CD4-positive, CD25-positive, alpha-beta regulatory T cell (primary cell): ENCODE data around the gene FAM117A. TPM values are rescaled to one million over a fixed set of nuclear protein-coding genes. Genes with fewer than 3 reads are reported as not detected.

Source experiments
- ATAC-seq, 2 donors: fragments of 150-1000 bp; cut with Tn5 transposase; one replicate each; pipeline ENCODE4 v1.10.0; 2021; ENCODE audit warnings: low read depth in 2 of 2, moderate number of reproducible peaks in 2 of 2, moderate library complexity in 1 of 2
- DNase-seq, 3 donors: peaks; one replicate each; pipeline versions ENCODE4 v3.0.0 to v3.0.0-alpha.2; 2012 to 2022; ENCODE audit warnings: mixed read lengths in 1 of 3
- H3K27ac ChIP-seq: one replicate; pipeline ENCODE4 v1.7.0; 2013; ENCODE audit warnings: mild to moderate bottlenecking, low read length; ENCODE audit not compliant: insufficient read depth, poor library complexity, severe bottlenecking
- H3K27me3 ChIP-seq: one replicate; pipeline ENCODE4 v1.7.0; 2013; ENCODE audit warnings: low read length; ENCODE audit not compliant: control insufficient read depth, insufficient read depth
- H3K36me3 ChIP-seq: one replicate; pipeline ENCODE4 v1.7.0; 2013; ENCODE audit warnings: mild to moderate bottlenecking, low read length, moderate library complexity; ENCODE audit not compliant: control insufficient read depth, insufficient read depth
- H3K4me1 ChIP-seq: 2 replicates; pipeline ENCODE4 v1.7.0; 2013; ENCODE audit warnings: mild to moderate bottlenecking, low read length; ENCODE audit not compliant: insufficient read depth, control insufficient read depth, poor library complexity, severe bottlenecking
- H3K4me3 ChIP-seq: one replicate; pipeline ENCODE4 v1.7.0; 2013; ENCODE audit warnings: low read depth, mild to moderate bottlenecking, low read length, moderate library complexity
- H3K9me3 ChIP-seq, 2 experiments: 1 replicate in 1 of 2; 2 replicates in 1 of 2; pipeline ENCODE4 v1.7.0; 2013; ENCODE audit warnings: low read length in 2 of 2, mild to moderate bottlenecking in 1 of 2, moderate library complexity in 1 of 2; ENCODE audit not compliant: control insufficient read depth in 2 of 2
- H3K27ac Mint-ChIP-seq, 3 donors: one replicate each; pipeline ENCODE4 v1.8.0; 2020 to 2022; ENCODE audit warnings: mild to moderate bottlenecking in 3 of 3, mixed read lengths in 3 of 3, moderate library complexity in 2 of 3
- H3K27me3 Mint-ChIP-seq: one replicate; pipeline ENCODE4 v1.8.0; 2022; ENCODE audit warnings: mild to moderate bottlenecking, mixed read lengths
- H3K36me3 Mint-ChIP-seq: one replicate; pipeline ENCODE4 v1.8.0; 2020; ENCODE audit warnings: mixed read lengths
- H3K4me1 Mint-ChIP-seq, 4 donors: one replicate each; pipeline ENCODE4 v1.8.0; 2020 to 2022; ENCODE audit warnings: mixed read lengths in 4 of 4, mild to moderate bottlenecking in 1 of 4
- H3K4me3 Mint-ChIP-seq, 4 donors: one replicate each; pipeline ENCODE4 v1.8.0; 2020 to 2022; ENCODE audit warnings: mild to moderate bottlenecking in 4 of 4, mixed read lengths in 4 of 4, moderate library complexity in 3 of 4
- H3K9me3 Mint-ChIP-seq, 7 donors: one replicate each; pipeline ENCODE4 v1.8.0; 2020 to 2022; ENCODE audit warnings: mixed read lengths in 7 of 7, mild to moderate bottlenecking in 3 of 7, moderate library complexity in 2 of 7
- polyA plus RNA-seq, 4 donors: library from polyadenylated mRNA; unstranded; fragments of 300-500 nt; fragmentation: Illumina TruSeq; gene quantifications; one replicate each; pipeline ENCODE4 v1.2.3, GENCODE V29; 2021
- total RNA-seq: library from RNA; stranded (reverse); gene quantifications from one replicate; pipeline ENCODE4 v1.2.3, GENCODE V29; 2022

The FAM117A gene
- total and polyA plus RNA-seq, 5 donors from 2014 or later, result 49.0 to 83.3 (median 67.0) TPM

DNA sequence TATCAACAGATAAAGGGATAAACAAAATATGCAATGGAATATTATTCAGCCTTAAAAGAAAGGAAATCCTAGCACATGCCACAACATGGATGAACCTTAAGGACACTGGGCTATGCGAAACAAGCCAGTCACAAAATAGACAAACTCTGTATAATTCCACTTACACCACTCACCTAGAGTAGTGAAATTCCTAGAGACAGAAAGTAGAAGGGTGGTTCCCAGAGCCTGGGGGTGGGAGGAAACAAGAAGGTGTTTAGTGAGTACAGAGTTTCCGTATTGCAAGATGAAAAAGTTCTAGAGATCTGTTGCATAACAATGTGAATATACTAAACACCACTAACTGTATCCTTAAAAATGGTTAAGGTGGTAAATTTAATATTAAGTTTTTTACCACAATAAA, 96.1 kb downstream of the FAM117A start:
- peaks cover 9% of the 10 kb centered on the region for H3K36me3 Mint-ChIP-seq
- Histone ChIP-seq H3K9me3 (no peaks in the 10 kb centered on the region), H3K36me3 (peaks cover 4% of the 10 kb centered on the region), H3K4me1 (peaks cover 26% of the 10 kb centered on the region), H3K4me3 (no peak overlapping the region), H3K27ac (no peak overlapping the region), H3K27me3 (no peaks in the 10 kb centered on the region)
- H3K4me3 Mint-ChIP-seq, result peak overlapping the region in 2 of 4 donors; percentile 29 to 57
- peaks cover 23 to 63% (median 50%) of the 10 kb centered on the region in 4 donors for H3K4me1 Mint-ChIP-seq
- no peak for DNase-seq
- H3K27ac Mint-ChIP-seq, result peak overlapping the region in 1 of 3 donors; percentile 8
- no peaks in the 10 kb centered on the region for H3K9me3 Mint-ChIP-seq
- H3K27me3 Mint-ChIP-seq, result no peaks in the 10 kb centered on the region
- no peak for ATAC-seq

- H3K36me3 Mint-ChIP-seq, result peaks cover 19% of the 10 kb centered on the region
- H3K9me3 ChIP-seq, result no peaks in the 10 kb centered on the region
- H3K4me1 Mint-ChIP-seq, result peaks cover 25 to 52% (median 37%) of the 10 kb centered on the region in 4 donors
- H3K27me3 Mint-ChIP-seq, result no peaks in the 10 kb centered on the region
- H3K27ac ChIP-seq, result no peak overlapping the region
- H3K36me3 ChIP-seq, result peaks cover 6% of the 10 kb centered on the region
- H3K4me3 ChIP-seq, result no peak overlapping the region
- no peak for ATAC-seq
- no peak overlapping the region for H3K4me3 Mint-ChIP-seq
- peaks cover 0 to 1% (median 0%) of the 10 kb centered on the region in 7 donors for H3K9me3 Mint-ChIP-seq
- peaks cover 9% of the 10 kb centered on the region for H3K4me1 ChIP-seq
- DNase-seq, result no peak
- no peaks in the 10 kb centered on the region for H3K27me3 ChIP-seq
- H3K27ac Mint-ChIP-seq, result no peak overlapping the region
These were observed 99.2 kb downstream of the FAM117A start for GRCh38 chr17:49664706-49665211.

Other genes with a start within 250 kb of the FAM117A start
- gene NXPH3, start 188.3 kb downstream of the FAM117A start, total RNA-seq, result not detected
- not detected for gene NXPH3, start 188.3 kb downstream of the FAM117A start, polyA plus RNA-seq
- 66.3 TPM for gene SPOP, start 86.0 kb downstream of the FAM117A start, total RNA-seq
- gene SPOP, start 86.0 kb downstream of the FAM117A start, polyA plus RNA-seq, result 100 to 1,000 TPM in 2 of 4 donors, 10 to 100 TPM in 2; 76.4 to 123 (median 106) TPM
- 51.8 TPM for gene SLC35B1, start 56.2 kb downstream of the FAM117A start, total RNA-seq
- 10 to 100 TPM; 28.2 to 38.8 (median 34.1) TPM for gene SLC35B1, start 56.2 kb downstream of the FAM117A start, polyA plus RNA-seq
- 207 TPM for gene KAT7, start 24.6 kb upstream of the FAM117A start, total RNA-seq
- 10 to 100 TPM; 37.0 to 49.6 (median 46.9) TPM for gene KAT7, start 24.6 kb upstream of the FAM117A start, polyA plus RNA-seq
- not detected for gene TAC4, start 83.9 kb upstream of the FAM117A start, total RNA-seq
- not detected for gene TAC4, start 83.9 kb upstream of the FAM117A start, polyA plus RNA-seq
- gene DLX4, start 205.1 kb upstream of the FAM117A start, total RNA-seq, result not detected
- not detected for gene DLX4, start 205.1 kb upstream of the FAM117A start, polyA plus RNA-seq
- gene DLX3, start 231.1 kb upstream of the FAM117A start, total RNA-seq, result not detected
- gene DLX3, start 231.1 kb upstream of the FAM117A start, polyA plus RNA-seq, result under 1 TPM in 2 of 4 donors, not detected in 2; 0.06 to 0.09 TPM